Activated naive CD4-positive, alpha-beta T cell (primary cell): ENCODE measurements around the gene FBN1.

ENCODE experiments used
- DNase-seq, 4 experiments: peaks; one replicate each; lab custom pipeline; 2025; lab: John Stamatoyannopoulos, UW

The FBN1 gene

DNA sequence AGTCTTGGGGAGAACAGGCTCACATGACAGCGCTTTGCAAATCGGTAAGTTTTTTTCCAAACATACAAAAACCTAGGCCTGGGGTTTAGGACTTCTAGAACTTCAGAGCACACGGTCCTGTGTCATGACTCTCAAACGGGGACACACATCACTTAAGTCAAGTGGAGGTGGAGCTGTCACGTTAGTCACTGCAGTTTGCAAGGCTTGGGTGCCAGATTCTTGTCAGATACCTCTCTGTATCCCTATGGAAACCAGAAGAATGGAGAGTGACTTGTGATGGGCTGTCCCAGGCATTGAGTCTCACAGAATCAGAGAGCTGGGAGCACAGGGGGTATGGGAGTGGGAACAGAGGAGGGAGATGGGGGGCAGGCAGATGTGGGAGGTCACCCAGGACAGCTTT lies 249.5 kb downstream of the FBN1 start:
- DNase-seq = no peak

GRCh38 chr15:48395521-48396011 lies 249.9 kb downstream of the FBN1 start:
- DNase-seq = no peak

- no peak for DNase-seq
Observed at GRCh38 chr15:48394970-48395369, 250.5 kb downstream of the FBN1 start.

DNA sequence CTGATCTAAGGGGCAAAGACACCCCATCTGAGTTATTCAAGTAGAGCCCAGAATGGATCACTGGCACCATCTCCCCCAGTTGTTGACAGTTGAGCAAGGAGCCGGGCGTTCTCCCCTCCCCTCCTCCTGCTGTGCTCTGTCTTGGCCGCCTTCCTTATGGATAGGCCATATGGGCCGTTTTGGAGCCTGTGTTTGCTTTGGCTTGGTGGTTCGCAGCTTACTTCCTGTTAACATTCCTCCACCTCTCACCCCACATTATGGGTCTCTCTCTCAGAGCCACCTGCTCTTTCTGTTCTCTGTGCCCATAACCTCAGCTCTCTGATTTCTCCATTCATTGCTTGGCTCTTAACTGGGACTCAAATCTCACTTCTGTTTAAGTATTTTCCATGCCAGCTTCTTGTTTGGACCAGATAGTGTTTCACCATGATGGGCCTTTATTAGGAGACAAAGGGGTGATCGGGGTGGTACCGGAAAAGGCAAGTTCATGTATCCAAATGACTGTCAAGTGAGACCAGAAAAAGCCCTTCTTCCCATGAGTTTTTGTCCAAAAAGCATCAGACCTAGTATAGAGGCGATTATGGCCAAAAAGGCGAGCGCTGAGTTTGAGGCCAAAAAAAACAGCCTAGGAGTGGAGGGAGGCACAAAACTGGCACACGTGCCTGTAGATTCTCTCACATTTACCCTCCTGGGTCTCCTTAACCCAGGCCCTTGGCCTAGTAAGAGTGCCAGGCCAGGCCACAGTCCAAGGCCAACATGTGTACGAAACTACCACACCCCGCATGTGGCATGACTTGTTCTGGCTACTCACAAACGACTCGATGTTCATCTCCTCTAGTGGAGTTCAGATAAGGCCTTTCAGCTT lies 251.6 kb downstream of the FBN1 start:
- no peak for DNase-seq

DNA sequence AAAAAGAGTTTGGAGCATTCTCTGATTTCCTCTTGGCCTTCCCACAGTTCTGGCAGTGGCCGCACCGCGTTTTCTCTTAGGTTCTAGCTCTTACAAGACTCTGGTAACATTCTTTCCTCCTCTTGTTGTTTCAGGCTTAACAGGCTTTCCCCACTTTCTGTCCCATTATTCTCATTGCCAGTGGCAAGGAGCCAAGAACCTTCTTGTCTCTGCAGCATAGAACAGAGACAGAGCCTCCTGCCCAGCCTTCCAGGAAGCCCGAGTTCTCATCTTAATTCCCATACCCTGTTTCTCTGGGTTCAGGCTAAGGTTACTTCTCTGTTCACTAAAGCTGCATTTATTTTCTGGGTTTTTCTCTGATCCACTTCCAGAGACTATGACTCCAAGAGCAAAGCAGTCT lies 253.2 kb downstream of the FBN1 start:
- no peak for DNase-seq

- no peak for DNase-seq
Observed at GRCh38 chr15:48391950-48392349, 253.6 kb downstream of the FBN1 start.

- DNase-seq = no peak
Observed at GRCh38 chr15:48389691-48390143, 255.8 kb downstream of the FBN1 start.

DNA sequence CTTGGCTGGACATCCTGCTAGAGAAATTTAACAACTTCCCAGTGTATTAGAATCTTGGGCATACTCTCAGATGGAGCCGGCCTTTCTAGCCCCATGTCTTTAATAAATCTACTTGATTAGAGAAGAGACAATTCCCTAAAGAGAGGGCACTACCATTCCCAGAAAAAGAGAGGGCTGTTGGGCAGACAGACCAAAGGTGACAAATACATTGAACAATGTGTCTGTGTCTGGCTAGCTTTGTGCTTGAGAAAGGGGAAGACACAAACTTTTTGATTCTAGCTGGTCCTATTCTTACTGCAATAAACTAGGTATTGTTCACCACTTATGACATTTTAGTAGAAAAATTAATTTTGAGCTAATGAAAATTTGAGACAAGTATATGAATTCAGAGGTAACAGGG lies 256.6 kb downstream of the FBN1 start:
- DNase-seq = no peak

DNA sequence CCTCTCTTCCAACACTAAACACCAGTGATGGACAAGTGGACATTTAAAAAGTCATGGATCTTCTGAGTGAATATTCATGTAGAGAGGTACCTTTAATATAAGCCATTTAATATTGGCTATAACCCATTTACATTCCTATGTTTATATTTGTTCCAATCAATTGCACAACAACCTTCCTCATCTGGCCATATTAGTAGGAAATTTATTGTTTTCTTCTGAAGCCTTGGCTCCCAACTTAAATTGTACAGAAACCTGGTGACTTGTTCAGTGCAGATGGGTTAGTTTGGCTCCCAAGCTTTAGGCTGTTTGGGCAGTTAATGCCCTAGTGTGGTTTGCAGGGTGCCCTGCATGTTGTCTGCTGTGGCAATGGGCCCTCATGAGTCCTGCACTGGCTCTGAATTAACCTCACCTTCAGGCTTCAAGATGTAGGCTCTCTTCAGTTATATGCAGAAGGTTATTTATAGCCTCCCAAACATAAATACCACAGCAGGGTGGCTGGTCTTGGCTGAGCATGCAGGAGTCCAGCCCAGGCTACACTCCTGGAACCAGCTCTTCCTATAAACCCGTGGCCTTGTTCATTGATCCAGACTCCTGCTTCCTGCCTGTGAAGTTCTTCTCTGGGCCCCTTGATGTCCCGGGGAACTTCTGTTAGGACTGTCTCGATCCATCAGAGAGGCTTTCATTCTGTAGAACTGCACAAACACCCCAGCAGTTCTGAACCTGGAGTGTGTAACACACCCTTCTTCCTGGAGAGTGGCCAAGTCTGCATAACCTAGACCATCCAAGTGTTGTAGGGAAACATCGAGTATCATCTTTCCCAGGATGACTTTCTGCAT lies 257.3 kb downstream of the FBN1 start:
- no peak for DNase-seq

GRCh38 chr15:48385031-48385830 lies 260.3 kb downstream of the FBN1 start:
- DNase-seq = no peak

GRCh38 chr15:48384616-48385015 lies 260.9 kb downstream of the FBN1 start:
- no peak for DNase-seq

GRCh38 chr15:48383031-48383430 lies 262.5 kb downstream of the FBN1 start:
- DNase-seq = no peak

DNA sequence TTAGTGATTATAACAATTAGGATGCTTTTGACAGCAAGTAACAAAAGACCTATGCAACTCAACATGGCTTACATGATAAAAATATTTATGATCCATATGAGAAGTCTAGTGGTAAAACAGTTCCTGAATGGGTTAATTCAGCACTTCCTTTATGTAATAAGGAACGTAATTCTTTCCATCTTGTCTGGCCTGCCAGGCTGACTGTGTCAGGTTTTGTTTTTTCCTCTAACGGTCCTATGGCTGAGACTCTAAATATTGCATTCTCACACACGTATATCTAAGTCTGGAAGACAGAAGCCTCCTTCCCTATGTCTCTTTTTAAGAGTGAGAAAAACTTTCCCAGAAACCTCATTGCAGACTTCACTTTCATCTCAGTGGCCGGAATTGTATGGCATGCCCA lies 263.6 kb downstream of the FBN1 start:
- DNase-seq = no peak

GRCh38 chr15:48380198-48380597 lies 265.3 kb downstream of the FBN1 start:
- DNase-seq = no peak

- no peak for DNase-seq
Observed at GRCh38 chr15:48375767-48376166, 269.7 kb downstream of the FBN1 start.

- no peak for DNase-seq
Observed at GRCh38 chr15:48374472-48374871, 271.0 kb downstream of the FBN1 start.

GRCh38 chr15:48373821-48374451 lies 271.6 kb downstream of the FBN1 start:
- no peak for DNase-seq

- no peak for DNase-seq
Observed at GRCh38 chr15:48371961-48372360, 273.5 kb downstream of the FBN1 start.

DNA sequence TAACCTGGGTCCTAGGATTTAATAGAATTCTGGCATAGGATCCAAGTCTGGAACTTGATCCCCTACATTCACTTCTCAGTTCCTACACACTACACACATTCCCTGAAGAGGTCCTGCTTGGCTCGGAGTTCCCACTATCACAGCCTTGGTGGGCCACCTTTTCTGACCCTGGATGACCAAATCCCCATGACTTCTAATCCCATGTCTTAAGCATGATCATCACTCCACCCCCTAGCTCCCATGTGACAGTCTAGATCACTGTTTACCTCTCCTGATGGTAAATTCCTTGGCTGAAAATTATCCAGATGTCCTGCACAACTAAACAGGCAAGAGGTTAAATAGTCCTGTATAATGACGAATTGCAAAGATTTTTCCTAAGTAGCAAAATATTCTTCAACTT lies 274.0 kb downstream of the FBN1 start:
- DNase-seq = no peak

DNA sequence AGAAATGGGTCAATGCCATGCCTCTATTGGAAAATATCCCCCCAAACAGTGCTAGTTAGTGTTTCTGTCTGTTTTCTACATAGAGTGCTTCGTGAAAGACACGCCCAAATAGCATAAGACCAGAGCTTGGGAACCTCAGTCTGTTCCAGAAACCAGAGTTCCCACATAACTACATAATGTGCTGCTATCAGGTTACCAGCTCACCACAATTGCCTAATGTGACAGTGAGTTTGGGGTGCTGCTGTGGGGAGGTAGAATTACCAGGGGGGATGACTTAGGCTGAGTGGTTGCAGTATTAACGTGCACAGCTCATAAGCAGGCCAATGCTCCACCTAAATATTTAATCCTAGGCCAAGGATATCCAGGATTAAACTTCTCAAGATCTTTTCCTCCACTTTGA lies 275.0 kb downstream of the FBN1 start:
- DNase-seq = no peak

DNA sequence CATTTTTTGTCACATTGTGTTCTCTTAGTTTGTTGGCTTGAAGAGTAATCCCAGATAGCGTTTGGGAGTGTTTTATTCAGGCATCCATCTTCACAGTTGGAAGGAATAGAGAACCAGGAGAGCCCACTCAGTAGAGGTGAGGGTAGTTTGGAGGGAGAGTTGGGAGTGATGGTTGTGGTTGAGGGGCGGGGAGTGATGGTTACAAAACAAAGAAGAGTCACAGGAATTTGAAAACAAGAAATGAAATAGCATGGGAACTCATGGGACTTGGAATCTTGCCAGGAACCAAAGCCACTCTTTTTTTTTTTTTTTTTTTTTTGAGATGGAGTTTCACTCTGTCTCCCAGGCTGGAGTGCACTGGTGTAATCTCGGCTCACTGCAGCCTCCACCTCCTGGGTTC lies 278.0 kb downstream of the FBN1 start:
- DNase-seq = no peak
